H9 (cell line): ENCODE results near the gene PRDX2. TPM values are rescaled to one million over a fixed set of nuclear protein-coding genes. Genes with fewer than 3 reads are reported as not detected.

ENCODE experiments used
- DNase-seq: peaks from one replicate; pipeline ENCODE4 v3.0.0-alpha.2; 2017
- H2AFZ ChIP-seq: one replicate; pipeline ENCODE4 v1.6.1; 2013; ENCODE audit warnings: mild to moderate bottlenecking, low read length, control low read depth, moderate library complexity
- H2AK5ac ChIP-seq: 2 replicates; pipeline ENCODE4 v1.6.1; 2013; ENCODE audit warnings: low read length, control low read depth, mixed read lengths; ENCODE audit not compliant: insufficient read length
- H2BK120ac ChIP-seq: one replicate; pipeline ENCODE4 v1.6.1; 2013; ENCODE audit warnings: low read depth, mild to moderate bottlenecking, low read length, control low read depth, inconsistent platforms; ENCODE audit not compliant: poor library complexity, severe bottlenecking
- H2BK12ac ChIP-seq: 2 replicates; pipeline ENCODE4 v1.6.1; 2013; ENCODE audit warnings: low read length, control low read depth, mixed read lengths, low read depth; ENCODE audit not compliant: insufficient read length
- H2BK15ac ChIP-seq: 2 replicates; pipeline ENCODE4 v1.6.1; 2013; ENCODE audit warnings: low read depth, low read length, control low read depth
- H2BK20ac ChIP-seq: one replicate; pipeline ENCODE4 v1.6.1; 2013; ENCODE audit warnings: low read depth, mild to moderate bottlenecking, low read length, control low read depth, inconsistent platforms; ENCODE audit not compliant: poor library complexity, severe bottlenecking
- H2BK5ac ChIP-seq: 2 replicates; pipeline ENCODE4 v1.6.1; 2013; ENCODE audit warnings: low read length, control low read depth, mixed read lengths; ENCODE audit not compliant: insufficient read length
- H3K14ac ChIP-seq: 2 replicates; pipeline ENCODE4 v1.6.1; 2013; ENCODE audit warnings: low read length, control low read depth; ENCODE audit not compliant: insufficient read depth
- H3K18ac ChIP-seq: 2 replicates; pipeline ENCODE4 v1.6.1; 2013; ENCODE audit warnings: low read depth, mild to moderate bottlenecking, mixed read lengths, low read length, control low read depth; ENCODE audit not compliant: insufficient read length
- H3K23ac ChIP-seq: 2 replicates; pipeline ENCODE4 v1.6.1; 2013; ENCODE audit warnings: low read length, control low read depth, mixed read lengths, low read depth; ENCODE audit not compliant: insufficient read length
- H3K23me2 ChIP-seq: 2 replicates; pipeline ENCODE4 v1.6.1; 2013; ENCODE audit warnings: low read depth, mild to moderate bottlenecking, mixed read lengths, low read length, control low read depth; ENCODE audit not compliant: insufficient read length, poor library complexity, severe bottlenecking
- H3K27ac ChIP-seq: 2 replicates; pipeline ENCODE4 v1.5.1; 2013; ENCODE audit warnings: low read length, control low read depth, mixed read lengths, low read depth; ENCODE audit not compliant: insufficient read length
- H3K27me3 ChIP-seq: 2 replicates; pipeline ENCODE4 v1.6.1; 2013; ENCODE audit warnings: low read length, control low read depth, inconsistent platforms; ENCODE audit not compliant: insufficient read depth
- H3K4ac ChIP-seq: 2 replicates; pipeline ENCODE4 v1.6.1; 2013; ENCODE audit warnings: low read depth, mild to moderate bottlenecking, control low read depth, inconsistent platforms, low read length, moderate library complexity
- H3K4me1 ChIP-seq: 2 replicates; pipeline ENCODE4 v1.6.1; 2013; ENCODE audit warnings: low read length, control low read depth, inconsistent platforms; ENCODE audit not compliant: insufficient read depth
- H3K4me2 ChIP-seq: 2 replicates; pipeline ENCODE4 v1.6.1; 2013; ENCODE audit warnings: low read length, control low read depth, mixed read lengths; ENCODE audit not compliant: insufficient read length, insufficient read depth
- H3K56ac ChIP-seq: 2 replicates; pipeline ENCODE4 v1.6.1; 2013; ENCODE audit warnings: low read depth, mild to moderate bottlenecking, mixed read lengths, low read length, control low read depth; ENCODE audit not compliant: insufficient read length
- H3K79me1 ChIP-seq: 2 replicates; pipeline ENCODE4 v1.6.1; 2013; ENCODE audit warnings: low read depth, mild to moderate bottlenecking, moderate library complexity, low read length, control low read depth, inconsistent platforms; ENCODE audit not compliant: insufficient read depth, poor library complexity, severe bottlenecking
- H3K79me2 ChIP-seq: 2 replicates; pipeline ENCODE4 v1.6.1; 2013; ENCODE audit warnings: low read length, control low read depth, inconsistent platforms; ENCODE audit not compliant: insufficient read depth
- H3K9ac ChIP-seq: 2 replicates; pipeline ENCODE4 v1.6.1; 2013; ENCODE audit warnings: low read length, control low read depth, mixed read lengths; ENCODE audit not compliant: insufficient read length; ENCODE audit errors: extremely low read depth
- H3K9me3 ChIP-seq: one replicate; pipeline ENCODE4 v1.6.1; 2013; ENCODE audit warnings: low read depth, low read length, inconsistent platforms; ENCODE audit not compliant: control insufficient read depth
- H3T11ph ChIP-seq: one replicate; pipeline ENCODE4 v1.6.1; 2013; ENCODE audit warnings: mild to moderate bottlenecking, low read length, control low read depth, inconsistent platforms
- H4K20me1 ChIP-seq: one replicate; pipeline ENCODE4 v1.6.1; 2013; ENCODE audit not compliant: control insufficient read depth, insufficient read length, insufficient read depth
- H4K5ac ChIP-seq: 2 replicates; pipeline ENCODE4 v1.6.1; 2013; ENCODE audit warnings: low read depth, mild to moderate bottlenecking, mixed read lengths, low read length, control low read depth; ENCODE audit not compliant: insufficient read length
- H4K8ac ChIP-seq: replicated peaks from 2 replicates; pipeline ENCODE4 v1.6.1; 2013; ENCODE audit warnings: low read length, control low read depth, mixed read lengths, low read depth; ENCODE audit not compliant: insufficient read length
- H4K91ac ChIP-seq: 2 replicates; pipeline ENCODE4 v1.6.1; 2013; ENCODE audit warnings: low read depth, mild to moderate bottlenecking, moderate library complexity, mixed read lengths, low read length, control low read depth; ENCODE audit not compliant: insufficient read length
- H3K27ac Mint-ChIP-seq, 3 experiments: 2 replicates in 2 of 3; 3 replicates in 1 of 3; pipeline ENCODE4 v1.8.0; 2020 to 2021; ENCODE audit warnings: mixed read lengths in 3 of 3, mild to moderate bottlenecking in 1 of 3, moderate library complexity in 1 of 3
- H3K27me3 Mint-ChIP-seq: 2 replicates; pipeline ENCODE4 v1.8.0; 2021; ENCODE audit warnings: low read depth, mild to moderate bottlenecking, moderate library complexity, mixed read lengths
- H3K36me3 Mint-ChIP-seq, 3 experiments: 2 replicates in 2 of 3; 3 replicates in 1 of 3; pipeline ENCODE4 v1.8.0; 2020 to 2021; ENCODE audit warnings: low read depth in 3 of 3, mixed read lengths in 3 of 3; ENCODE audit not compliant: insufficient read depth in 1 of 3
- H3K4me1 Mint-ChIP-seq, 2 experiments: 2 replicates each; pipeline ENCODE4 v1.8.0; 2020; ENCODE audit warnings: mixed read lengths in 2 of 2
- H3K4me3 Mint-ChIP-seq, 2 experiments: 2 replicates in 1 of 2; 3 replicates in 1 of 2; pipeline ENCODE4 v1.8.0; 2020 to 2021; ENCODE audit warnings: mild to moderate bottlenecking in 2 of 2, mixed read lengths in 2 of 2, moderate library complexity in 1 of 2
- H3K9me3 Mint-ChIP-seq, 2 experiments: 2 replicates in 1 of 2; 3 replicates in 1 of 2; pipeline ENCODE4 v1.8.0; 2020; ENCODE audit warnings: mild to moderate bottlenecking in 2 of 2, mixed read lengths in 2 of 2, moderate library complexity in 1 of 2
- WGBS: extraction: QIAGEN DNeasy Blood & Tissue Kit; methylation state at CpG from one replicate; pipeline ENCODE4 v1.1.7; 2013; ENCODE audit warnings: missing lambda C conversion rate, low lambda C conversion rate, mixed read lengths; ENCODE audit not compliant: insufficient read length; ENCODE audit errors: extremely low coverage; 5-methylcytosine and 5-hydroxymethylcytosine counted together
- total RNA-seq: library from RNA; stranded (reverse); gene quantifications from 2 replicates; pipeline ENCODE4 v1.2.1, GENCODE V29; 2021
- TF ChIP-seq, protein P1 (sequence below): fragments of 200-600 bp; sonication (generic); conservative IDR thresholded peaks from 3 replicates; pipeline ENCODE4 v1.8.0; 2021; ENCODE audit warnings: antibody characterized with exemption, mild to moderate bottlenecking

Gene PRDX2
- total RNA-seq, 1 experiment from 2014 or later = 468 TPM

DNA sequence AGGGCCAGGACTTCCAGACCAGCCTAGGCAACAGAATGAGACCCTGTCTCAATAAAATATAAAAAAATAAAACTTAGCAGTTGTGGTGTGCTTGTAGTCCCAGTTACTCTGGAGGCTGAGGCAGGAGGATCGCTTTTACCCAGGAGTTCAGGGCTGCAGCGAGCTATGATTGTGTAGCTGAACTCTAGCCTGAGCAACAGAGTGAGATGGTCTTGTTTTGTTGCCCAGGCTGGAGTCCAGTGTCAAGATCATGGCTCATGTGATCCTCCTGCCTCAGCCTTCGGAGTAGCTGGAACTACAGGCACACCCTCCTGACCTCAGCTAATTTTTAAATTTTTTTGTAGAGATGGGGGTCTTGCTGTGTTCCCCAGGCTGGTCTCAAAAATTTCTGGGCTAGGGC is 14.6 kb downstream of the PRDX2 start:
- Mint-ChIP-seq H3K4me3 (no peak overlapping the region; a peak in 1 of 5 replicates), H3K27me3 (peaks cover 6% of the 10 kb centered on the region)
- peaks cover 6% of the 10 kb centered on the region for H3K4me1 ChIP-seq

More for the DNA sequence above, 14.6 kb downstream of the PRDX2 start:
- Histone ChIP-seq H3K18ac (no peak overlapping the region), H3K27ac (no peak overlapping the region), H3K27me3 (no peaks in the 10 kb centered on the region; the same call in 1 of the 2 replicates), H2BK15ac (no peak overlapping the region), H3K56ac (no peak overlapping the region), H3K4ac (no peak overlapping the region), H2AFZ (no peak overlapping the region), H3K79me1 (no peaks in the 10 kb centered on the region), H2BK5ac (no peak overlapping the region), H3K9ac (no peak overlapping the region), H4K8ac (no peak overlapping the region), H4K91ac (no peak overlapping the region), H4K5ac (no peak overlapping the region), H3K23me2 (peaks cover 33% of the 10 kb centered on the region), H3K14ac (no peak overlapping the region), H3T11ph (no peak overlapping the region), H2BK20ac (no peak overlapping the region), H4K20me1 (no peaks in the 10 kb centered on the region), H2AK5ac (no peak overlapping the region), H3K9me3 (no peaks in the 10 kb centered on the region), H3K4me2 (no peak overlapping the region), H3K23ac (no peak overlapping the region), H2BK12ac (no peak overlapping the region), H2BK120ac (no peak overlapping the region), H3K79me2 (no peaks in the 10 kb centered on the region)
- Mint-ChIP-seq H3K4me1 (peaks cover 30 to 31% of the 10 kb centered on the region in 2 experiments), H3K27ac (no peak overlapping the region), H3K36me3 (no peaks in the 10 kb centered on the region), H3K9me3 (no peaks in the 10 kb centered on the region)
- DNase-seq = no peak
- TF ChIP-seq, protein P1, sequence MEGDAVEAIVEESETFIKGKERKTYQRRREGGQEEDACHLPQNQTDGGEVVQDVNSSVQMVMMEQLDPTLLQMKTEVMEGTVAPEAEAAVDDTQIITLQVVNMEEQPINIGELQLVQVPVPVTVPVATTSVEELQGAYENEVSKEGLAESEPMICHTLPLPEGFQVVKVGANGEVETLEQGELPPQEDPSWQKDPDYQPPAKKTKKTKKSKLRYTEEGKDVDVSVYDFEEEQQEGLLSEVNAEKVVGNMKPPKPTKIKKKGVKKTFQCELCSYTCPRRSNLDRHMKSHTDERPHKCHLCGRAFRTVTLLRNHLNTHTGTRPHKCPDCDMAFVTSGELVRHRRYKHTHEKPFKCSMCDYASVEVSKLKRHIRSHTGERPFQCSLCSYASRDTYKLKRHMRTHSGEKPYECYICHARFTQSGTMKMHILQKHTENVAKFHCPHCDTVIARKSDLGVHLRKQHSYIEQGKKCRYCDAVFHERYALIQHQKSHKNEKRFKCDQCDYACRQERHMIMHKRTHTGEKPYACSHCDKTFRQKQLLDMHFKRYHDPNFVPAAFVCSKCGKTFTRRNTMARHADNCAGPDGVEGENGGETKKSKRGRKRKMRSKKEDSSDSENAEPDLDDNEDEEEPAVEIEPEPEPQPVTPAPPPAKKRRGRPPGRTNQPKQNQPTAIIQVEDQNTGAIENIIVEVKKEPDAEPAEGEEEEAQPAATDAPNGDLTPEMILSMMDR = no peak
- no CpG with 5 or more reads among the region's 3 CpGs for WGBS
